B cell (primary cell): ENCODE results near the gene SMURF1. TPM values are rescaled to one million over a fixed set of nuclear protein-coding genes. Genes with fewer than 3 reads are reported as not detected.
A peak's percentile ranks its signal among the peaks of the same experiment; 100 is the strongest.

ENCODE experiments used
- ATAC-seq: fragments of 200-7000 bp; cut with Tn5 transposase; one replicate; pipeline ENCODE4 v1.10.0; 2021; ENCODE audit warnings: low read depth, mild to moderate bottlenecking, moderate number of reproducible peaks, moderate library complexity
- CTCF ChIA-PET: fragments of 350-600 bp; sonication (Branson Sonifier 250); formaldehyde crosslinking; loops from one replicate; lab custom pipeline; 2021; ENCODE audit warnings: antibody characterized with exemption, inconsistent platforms; lab: Charles Lee
- POLR2A ChIA-PET: fragments of 350-600 bp; sonication (Branson Sonifier 250); formaldehyde crosslinking; loops from one replicate; lab custom pipeline; 2021; ENCODE audit warnings: antibody characterized with exemption; lab: Charles Lee
- DNase-seq: peaks from one replicate; pipeline ENCODE4 v3.0.0; 2013
- H2AFZ ChIP-seq: 2 replicates; pipeline ENCODE4 v1.6.1; 2012; ENCODE audit warnings: mild to moderate bottlenecking, low read depth, low read length; ENCODE audit not compliant: insufficient read depth, poor library complexity, severe bottlenecking
- H3K27ac ChIP-seq, 2 donors: 1 replicate in 1 of 2; 2 replicates in 1 of 2; pipeline ENCODE4 v1.5.1; 2012 to 2013; ENCODE audit warnings: low read length in 2 of 2, mild to moderate bottlenecking in 2 of 2, moderate library complexity in 1 of 2
- H3K27me3 ChIP-seq, 4 experiments: fragments of 200-600 bp in 1 of 4; sonication (generic) in 1 of 4; replicated peaks in 1 of 4; 1 replicate in 2 of 4; 2 replicates in 2 of 4; pipeline versions ENCODE4 v1.6.1 to v1.7.0; 2013 to 2016; ENCODE audit warnings: low read length in 3 of 4, mild to moderate bottlenecking in 2 of 4, mixed read lengths in 1 of 4, moderate library complexity in 1 of 4; ENCODE audit not compliant: insufficient read depth in 4 of 4, control insufficient read depth in 3 of 4; ENCODE audit errors: control extremely low read depth in 1 of 4
- H3K36me3 ChIP-seq, 2 experiments: replicated peaks in 1 of 2; 1 replicate in 1 of 2; 2 replicates in 1 of 2; pipeline versions ENCODE4 v1.6.1 to v1.7.1; 2013; ENCODE audit warnings: low read length in 1 of 2; ENCODE audit not compliant: insufficient read depth in 2 of 2, control insufficient read depth in 1 of 2; ENCODE audit errors: control extremely low read depth in 1 of 2, extremely low read depth in 1 of 2
- H3K4me1 ChIP-seq, 2 donors: fragments of 200-600 bp in 1 of 2; sonication (generic) in 1 of 2; 1 replicate in 1 of 2; 2 replicates in 1 of 2; pipeline versions ENCODE4 v1.5.1 to v1.6.1; 2013 to 2017; ENCODE audit warnings: low read length in 2 of 2; ENCODE audit not compliant: control insufficient read depth in 2 of 2, insufficient read depth in 2 of 2
- H3K4me2 ChIP-seq: replicated peaks from 2 replicates; pipeline ENCODE3; 2012; ENCODE audit warnings: mild to moderate bottlenecking, low read depth, low read length; ENCODE audit not compliant: poor library complexity, severe bottlenecking
- H3K4me3 ChIP-seq, 5 experiments: fragments of 200-600 bp in 1 of 5; sonication (generic) in 1 of 5; 1 replicate in 3 of 5; 2 replicates in 2 of 5; pipeline versions ENCODE4 v1.5.1 to v1.7.0; 2011 to 2016; ENCODE audit warnings: low read length in 4 of 5, mild to moderate bottlenecking in 4 of 5, low read depth in 2 of 5, control low read depth in 1 of 5, moderate library complexity in 1 of 5; ENCODE audit not compliant: insufficient read depth in 1 of 5; ENCODE audit errors: control extremely low read depth in 1 of 5, extremely low read depth in 1 of 5
- H3K79me2 ChIP-seq: fragments of 200-600 bp; sonication (generic); one replicate; pipeline ENCODE4 v1.6.0; 2016; ENCODE audit warnings: low read length; ENCODE audit not compliant: control insufficient read depth, insufficient read depth
- H3K9ac ChIP-seq: fragments of 200-600 bp; sonication (generic); 2 replicates; pipeline ENCODE4 v1.6.1; 2017; ENCODE audit warnings: mild to moderate bottlenecking, low read length, moderate library complexity
- H3K9me3 ChIP-seq, 3 donors: one replicate each; pipeline versions ENCODE4 v1.6.1 to v1.7.1; 2013; ENCODE audit warnings: low read length in 2 of 3; ENCODE audit not compliant: control insufficient read depth in 2 of 3, insufficient read depth in 1 of 3; ENCODE audit errors: control extremely low read depth in 1 of 3
- H4K20me1 ChIP-seq: 2 replicates; pipeline ENCODE4 v1.6.0; 2012; ENCODE audit warnings: mild to moderate bottlenecking, low read length; ENCODE audit not compliant: insufficient read depth, control insufficient read depth, poor library complexity, severe bottlenecking
- H3K27ac Mint-ChIP-seq: one replicate; pipeline ENCODE4 v1.8.0; 2021; ENCODE audit warnings: mixed read lengths
- H3K27me3 Mint-ChIP-seq: one replicate; pipeline ENCODE4 v1.8.0; 2021; ENCODE audit warnings: mixed read lengths
- H3K4me1 Mint-ChIP-seq: one replicate; pipeline ENCODE4 v1.8.0; 2021; ENCODE audit warnings: mixed read lengths
- H3K4me3 Mint-ChIP-seq: one replicate; pipeline ENCODE4 v1.8.0; 2021; ENCODE audit warnings: mixed read lengths
- H3K9me3 Mint-ChIP-seq: one replicate; pipeline ENCODE4 v1.8.0; 2022; ENCODE audit warnings: mixed read lengths; ENCODE audit not compliant: insufficient read depth
- EZH2 ChIP-seq: IDR thresholded peaks from 2 replicates; pipeline ENCODE4 v1.6.1; 2012; ENCODE audit warnings: borderline replicate concordance, low read depth, mild to moderate bottlenecking, moderate library complexity, low read length; ENCODE audit not compliant: insufficient read depth, poor library complexity, severe bottlenecking
- WGBS: methylation state at CpG from one replicate; pipeline ENCODE4 v1.1.5; 2013; ENCODE audit warnings: missing lambda C conversion rate; ENCODE audit not compliant: insufficient coverage; 5-methylcytosine and 5-hydroxymethylcytosine counted together
- intact Hi-C: fragments of 100-400 bp; cut with micrococcal nuclease; formaldehyde crosslinking; loops from one replicate; pipeline ENCODE4 v1.10.0; 2022
- polyA plus RNA-seq: library from polyadenylated mRNA; depleted of rRNA; stranded (reverse); fragments of >200 nt; gene quantifications from 2 replicates; pipeline ENCODE4 v1.2.3, GENCODE V29; 2012
- total RNA-seq, 2 donors: library from RNA; stranded (reverse); fragments of 120-200 nt in 1 of 2; gene quantifications; 1 replicate in 1 of 2; 2 replicates in 1 of 2; pipeline versions ENCODE4 v1.2.3 to v1.2.4, GENCODE V29; 2013 to 2022
- TF ChIP-seq, protein P1 (sequence below): fragments of 200-600 bp; IDR thresholded peaks from one replicate; pipeline ENCODE4 v1.8.0; 2022; ENCODE audit warnings: antibody characterized with exemption, mild to moderate bottlenecking

Gene SMURF1
- total and polyA plus RNA-seq, 2 donors (not counting 1 experiment from before 2014, with no cell fraction given) = 7.5 to 28.6 TPM

DNA sequence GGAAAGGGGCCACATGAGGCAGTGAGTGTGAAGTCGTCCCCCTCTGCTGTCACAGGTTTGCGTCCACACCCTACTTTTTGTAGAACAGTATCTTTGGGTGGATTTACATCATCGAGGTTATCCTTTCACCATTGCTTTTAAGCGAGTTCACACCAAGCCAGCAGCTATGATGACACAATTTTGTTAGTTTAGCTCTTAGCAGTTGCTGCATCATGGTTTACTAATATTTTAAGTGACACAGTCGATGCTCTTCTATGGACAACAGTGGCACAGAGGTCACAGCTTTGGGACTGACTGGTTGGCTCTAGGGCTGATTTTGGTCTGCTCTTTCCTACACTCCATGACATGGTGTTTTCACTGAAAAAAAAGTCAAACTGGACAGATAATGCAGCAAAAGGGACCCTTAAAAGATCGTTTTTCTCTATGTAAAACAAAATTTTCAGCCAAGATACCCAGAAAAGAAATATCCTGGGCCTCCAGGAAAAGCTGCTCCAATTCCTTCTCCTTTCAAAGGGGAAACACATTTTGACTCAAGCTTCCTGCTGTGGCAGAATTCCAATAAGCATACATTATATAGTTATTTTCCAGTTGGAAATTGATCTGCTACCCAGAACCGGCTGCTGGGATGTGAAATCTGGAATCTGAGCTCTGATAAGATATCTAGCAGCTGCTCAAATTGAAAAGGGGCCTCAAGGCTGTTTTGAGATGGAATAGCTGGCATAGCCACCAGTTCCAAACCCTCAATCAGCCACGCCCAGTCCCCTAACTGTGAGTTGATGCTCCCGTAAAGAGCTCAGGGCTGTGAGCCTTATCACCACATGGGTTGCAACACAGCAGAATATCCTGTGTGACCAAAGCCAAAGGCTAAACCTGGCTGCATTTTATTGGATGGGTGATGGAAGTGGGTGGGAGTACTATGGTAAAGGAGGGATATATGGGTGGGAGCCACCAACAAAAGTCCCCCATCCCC lies 114.2 kb downstream of the SMURF1 start:
- no peak overlapping the region for H3K4me3 Mint-ChIP-seq
- ATAC-seq (no peak), DNase-seq (no peak)
- Histone ChIP-seq H3K9ac (no peak overlapping the region), H2AFZ (no peak overlapping the region), H3K79me2 (no peaks in the 10 kb centered on the region), H3K27me3 (no peaks in the 10 kb centered on the region), H3K4me1 (no peaks in the 10 kb centered on the region), H3K36me3 (peaks cover 0 to 60% of the 10 kb centered on the region in 2 experiments), H3K27ac (no peak overlapping the region), H4K20me1 (no peaks in the 10 kb centered on the region), H3K4me3 (no peak overlapping the region), H3K4me2 (no peak overlapping the region), H3K9me3 (no peaks in the 10 kb centered on the region)
- peak overlapping the region; percentile 5 for H3K27ac Mint-ChIP-seq
- WGBS = 83% methylated on average over 5 of the region's 9 CpGs
- no peaks in the 10 kb centered on the region for H3K4me1 Mint-ChIP-seq
- no peaks in the 10 kb centered on the region for H3K9me3 Mint-ChIP-seq
- TF ChIP-seq, protein P1, sequence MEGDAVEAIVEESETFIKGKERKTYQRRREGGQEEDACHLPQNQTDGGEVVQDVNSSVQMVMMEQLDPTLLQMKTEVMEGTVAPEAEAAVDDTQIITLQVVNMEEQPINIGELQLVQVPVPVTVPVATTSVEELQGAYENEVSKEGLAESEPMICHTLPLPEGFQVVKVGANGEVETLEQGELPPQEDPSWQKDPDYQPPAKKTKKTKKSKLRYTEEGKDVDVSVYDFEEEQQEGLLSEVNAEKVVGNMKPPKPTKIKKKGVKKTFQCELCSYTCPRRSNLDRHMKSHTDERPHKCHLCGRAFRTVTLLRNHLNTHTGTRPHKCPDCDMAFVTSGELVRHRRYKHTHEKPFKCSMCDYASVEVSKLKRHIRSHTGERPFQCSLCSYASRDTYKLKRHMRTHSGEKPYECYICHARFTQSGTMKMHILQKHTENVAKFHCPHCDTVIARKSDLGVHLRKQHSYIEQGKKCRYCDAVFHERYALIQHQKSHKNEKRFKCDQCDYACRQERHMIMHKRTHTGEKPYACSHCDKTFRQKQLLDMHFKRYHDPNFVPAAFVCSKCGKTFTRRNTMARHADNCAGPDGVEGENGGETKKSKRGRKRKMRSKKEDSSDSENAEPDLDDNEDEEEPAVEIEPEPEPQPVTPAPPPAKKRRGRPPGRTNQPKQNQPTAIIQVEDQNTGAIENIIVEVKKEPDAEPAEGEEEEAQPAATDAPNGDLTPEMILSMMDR = no peak
- TF ChIP-seq EZH2 = no peak
- intact Hi-C loops = no loop called here
- no peaks in the 10 kb centered on the region for H3K27me3 Mint-ChIP-seq
- CTCF ChIA-PET = no interaction called here
- POLR2A ChIA-PET = no interaction called here
